CD14-positive monocyte (primary cell): ENCODE results near the gene SERPINF2. TPM values are rescaled to one million over a fixed set of nuclear protein-coding genes. Genes with fewer than 3 reads are reported as not detected.

Experiments
- DNase-seq, 3 donors: peaks; one replicate each; pipeline ENCODE4 v3.0.0-alpha.2; 2011 to 2022
- H2AFZ ChIP-seq: 2 replicates; pipeline ENCODE4 v1.6.0; 2012; ENCODE audit warnings: mild to moderate bottlenecking, low read depth, low read length, inconsistent platforms; ENCODE audit not compliant: insufficient read depth, poor library complexity, severe bottlenecking
- H3K27ac ChIP-seq, 2 donors: 1 replicate in 1 of 2; 2 replicates in 1 of 2; pipeline ENCODE4 v1.5.1; 2012 to 2013; ENCODE audit warnings: low read length in 2 of 2, control low read depth in 1 of 2, inconsistent platforms in 1 of 2, low read depth in 1 of 2, mild to moderate bottlenecking in 1 of 2
- H3K27me3 ChIP-seq, 2 donors: one replicate each; pipeline versions ENCODE4 v1.6.0 to v1.6.1; 2011 to 2013; ENCODE audit warnings: low read length in 2 of 2; ENCODE audit not compliant: control insufficient read depth in 2 of 2, insufficient read depth in 2 of 2
- H3K36me3 ChIP-seq, 2 donors: replicated peaks in 1 of 2; 1 replicate in 1 of 2; 2 replicates in 1 of 2; pipeline versions ENCODE4 v1.5.1 to v1.6.1; 2012 to 2013; ENCODE audit warnings: low read length in 2 of 2, control low read depth in 1 of 2, inconsistent platforms in 1 of 2, mild to moderate bottlenecking in 1 of 2; ENCODE audit not compliant: insufficient read depth in 2 of 2, control insufficient read depth in 1 of 2
- H3K4me1 ChIP-seq, 2 donors: 1 replicate in 1 of 2; 2 replicates in 1 of 2; pipeline versions ENCODE4 v1.5.1 to v1.6.1; 2012 to 2013; ENCODE audit warnings: low read length in 2 of 2, control low read depth in 1 of 2, inconsistent platforms in 1 of 2, mild to moderate bottlenecking in 1 of 2, moderate library complexity in 1 of 2; ENCODE audit not compliant: insufficient read depth in 2 of 2, control insufficient read depth in 1 of 2
- H3K4me2 ChIP-seq: replicated peaks from 2 replicates; pipeline ENCODE3; 2012; ENCODE audit warnings: low read length, moderate library complexity, mild to moderate bottlenecking; ENCODE audit not compliant: poor library complexity, severe bottlenecking; ENCODE audit errors: extremely low read depth
- H3K4me3 ChIP-seq, 3 experiments: fragments of 200-600 bp in 1 of 3; sonication (generic) in 1 of 3; replicated peaks in 1 of 3; 1 replicate in 2 of 3; 2 replicates in 1 of 3; pipeline ENCODE4 v1.5.1; 2011 to 2013; ENCODE audit warnings: low read length in 3 of 3, mild to moderate bottlenecking in 3 of 3, control low read depth in 2 of 3, low read depth in 2 of 3, inconsistent platforms in 1 of 3, moderate library complexity in 1 of 3
- H3K79me2 ChIP-seq: 2 replicates; pipeline ENCODE4 v1.6.0; 2012; ENCODE audit warnings: mild to moderate bottlenecking, control low read depth, inconsistent platforms, low read length, moderate library complexity; ENCODE audit not compliant: insufficient read depth
- H3K9ac ChIP-seq: 2 replicates; pipeline ENCODE4 v1.6.0; 2017; ENCODE audit warnings: low read length, mild to moderate bottlenecking; ENCODE audit not compliant: insufficient read depth, poor library complexity, severe bottlenecking
- H3K9me3 ChIP-seq, 2 donors: replicated peaks in 1 of 2; 1 replicate in 1 of 2; 2 replicates in 1 of 2; pipeline versions ENCODE4 v1.5.1 to v1.6.1; 2012 to 2013; ENCODE audit warnings: low read length in 2 of 2, control low read depth in 1 of 2; ENCODE audit not compliant: control insufficient read depth in 1 of 2, insufficient read depth in 1 of 2
- H4K20me1 ChIP-seq: 2 replicates; pipeline ENCODE4 v1.6.0; 2012; ENCODE audit warnings: mild to moderate bottlenecking, low read length, control low read depth, moderate library complexity; ENCODE audit not compliant: insufficient read depth
- H3K27ac Mint-ChIP-seq, 7 donors: one replicate each; pipeline ENCODE4 v1.8.0; 2020; ENCODE audit warnings: mild to moderate bottlenecking in 7 of 7, mixed read lengths in 7 of 7, moderate library complexity in 6 of 7, inconsistent platforms in 2 of 7
- H3K27me3 Mint-ChIP-seq, 3 donors: one replicate each; pipeline ENCODE4 v1.8.0; 2021 to 2022; ENCODE audit warnings: low read depth in 3 of 3, mild to moderate bottlenecking in 3 of 3, mixed read lengths in 3 of 3, moderate library complexity in 3 of 3, inconsistent platforms in 1 of 3
- H3K36me3 Mint-ChIP-seq, 2 donors: one replicate each; pipeline ENCODE4 v1.8.0; 2020; ENCODE audit warnings: mixed read lengths in 2 of 2, inconsistent platforms in 1 of 2, mild to moderate bottlenecking in 1 of 2
- H3K4me1 Mint-ChIP-seq: one replicate; pipeline ENCODE4 v1.8.0; 2020; ENCODE audit warnings: mild to moderate bottlenecking, mixed read lengths
- H3K4me3 Mint-ChIP-seq, 2 donors: one replicate each; pipeline ENCODE4 v1.8.0; 2020; ENCODE audit warnings: mild to moderate bottlenecking in 2 of 2, mixed read lengths in 2 of 2, moderate library complexity in 1 of 2
- H3K9me3 Mint-ChIP-seq, 7 donors: one replicate each; pipeline ENCODE4 v1.8.0; 2020 to 2022; ENCODE audit warnings: mixed read lengths in 7 of 7, mild to moderate bottlenecking in 6 of 7, moderate library complexity in 6 of 7, inconsistent platforms in 2 of 7
- WGBS: methylation state at CpG from one replicate; pipeline ENCODE4 v1.1.5; 2013; ENCODE audit warnings: missing lambda C conversion rate; ENCODE audit not compliant: insufficient coverage; 5-methylcytosine and 5-hydroxymethylcytosine counted together
- intact Hi-C, 2 donors: fragments of 100-400 bp; cut with micrococcal nuclease; formaldehyde crosslinking; loops; one replicate each; pipeline versions ENCODE4 v1.15.0 to v1.15.1; 2023
- polyA plus RNA-seq, 3 donors: library from polyadenylated mRNA; depleted of rRNA in 1 of 3; unstranded in 2 of 3; stranded (reverse) in 1 of 3; fragments of 300-500 nt in 2 of 3; fragments of >200 nt in 1 of 3; fragmentation: Illumina TruSeq in 2 of 3; gene quantifications; 1 replicate in 2 of 3; 2 replicates in 1 of 3; pipeline ENCODE4 v1.2.3, GENCODE V29; 2012 to 2021
- TF ChIP-seq, protein P1 (sequence below): fragments of 200-600 bp; IDR thresholded peaks from one replicate; pipeline ENCODE4 v1.8.0; 2022; ENCODE audit warnings: antibody characterized with exemption, mild to moderate bottlenecking

SERPINF2 gene
- polyA plus RNA-seq, 3 donors: 0.75 to 1.5 (median 0.79) TPM

DNA sequence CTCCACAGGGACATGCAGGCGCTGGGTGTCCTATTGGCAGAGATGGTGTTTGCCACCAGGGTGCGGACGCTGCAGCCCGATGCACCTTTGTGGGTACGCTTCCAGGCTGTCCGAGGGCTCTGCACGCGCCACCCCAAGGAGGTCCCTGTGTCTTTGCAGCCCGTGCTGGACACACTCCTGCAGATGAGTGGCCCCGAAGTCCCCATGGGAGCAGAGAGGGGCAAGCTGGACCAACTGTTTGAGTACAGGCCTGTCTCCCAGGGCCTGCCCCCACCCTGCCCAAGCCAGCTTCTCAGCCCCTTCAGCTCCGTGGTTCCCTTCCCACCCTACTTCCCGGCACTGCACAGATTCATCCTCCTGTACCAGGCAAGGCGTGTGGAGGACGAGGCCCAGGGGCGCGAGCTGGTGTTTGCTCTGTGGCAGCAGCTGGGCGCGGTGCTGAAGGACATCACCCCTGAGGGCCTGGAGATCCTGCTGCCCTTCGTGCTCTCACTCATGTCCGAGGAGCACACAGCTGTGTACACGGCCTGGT lies 15.3 kb upstream of the SERPINF2 start:
- H4K20me1 ChIP-seq: peaks cover 64% of the 10 kb centered on the region
- Mint-ChIP-seq H3K27ac (no peak overlapping the region), H3K36me3 (peaks cover 20 to 61% of the 10 kb centered on the region in 2 donors), H3K4me3 (no peak overlapping the region), H3K27me3 (peaks cover 0 to 2% (median 0%) of the 10 kb centered on the region in 3 donors), H3K4me1 (peaks cover 38% of the 10 kb centered on the region), H3K9me3 (no peaks in the 10 kb centered on the region)
- H3K4me2 ChIP-seq: no peak overlapping the region
- no peaks in the 10 kb centered on the region for H3K9me3 ChIP-seq
- DNase-seq: no peak
- peaks cover 44 to 55% of the 10 kb centered on the region in 2 donors for H3K36me3 ChIP-seq
- intact Hi-C loops: loop anchor here in 1 of 2 donors (10.0 kb wide), 1 partner anchor 107 kb away; the partner anchor contains the start of gene RPA1
- TF ChIP-seq, protein P1, sequence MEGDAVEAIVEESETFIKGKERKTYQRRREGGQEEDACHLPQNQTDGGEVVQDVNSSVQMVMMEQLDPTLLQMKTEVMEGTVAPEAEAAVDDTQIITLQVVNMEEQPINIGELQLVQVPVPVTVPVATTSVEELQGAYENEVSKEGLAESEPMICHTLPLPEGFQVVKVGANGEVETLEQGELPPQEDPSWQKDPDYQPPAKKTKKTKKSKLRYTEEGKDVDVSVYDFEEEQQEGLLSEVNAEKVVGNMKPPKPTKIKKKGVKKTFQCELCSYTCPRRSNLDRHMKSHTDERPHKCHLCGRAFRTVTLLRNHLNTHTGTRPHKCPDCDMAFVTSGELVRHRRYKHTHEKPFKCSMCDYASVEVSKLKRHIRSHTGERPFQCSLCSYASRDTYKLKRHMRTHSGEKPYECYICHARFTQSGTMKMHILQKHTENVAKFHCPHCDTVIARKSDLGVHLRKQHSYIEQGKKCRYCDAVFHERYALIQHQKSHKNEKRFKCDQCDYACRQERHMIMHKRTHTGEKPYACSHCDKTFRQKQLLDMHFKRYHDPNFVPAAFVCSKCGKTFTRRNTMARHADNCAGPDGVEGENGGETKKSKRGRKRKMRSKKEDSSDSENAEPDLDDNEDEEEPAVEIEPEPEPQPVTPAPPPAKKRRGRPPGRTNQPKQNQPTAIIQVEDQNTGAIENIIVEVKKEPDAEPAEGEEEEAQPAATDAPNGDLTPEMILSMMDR: no peak
- no peaks in the 10 kb centered on the region for H3K27me3 ChIP-seq
- no peak overlapping the region for H2AFZ ChIP-seq
- 97% methylated on average over 21 of the region's 21 CpGs for WGBS
- peaks cover 37% of the 10 kb centered on the region for H3K79me2 ChIP-seq
- no peak overlapping the region for H3K4me3 ChIP-seq
- H3K4me1 ChIP-seq: peaks cover 30 to 37% of the 10 kb centered on the region in 2 donors
- H3K27ac ChIP-seq: no peak overlapping the region
- H3K9ac ChIP-seq: no peak overlapping the region

DNA sequence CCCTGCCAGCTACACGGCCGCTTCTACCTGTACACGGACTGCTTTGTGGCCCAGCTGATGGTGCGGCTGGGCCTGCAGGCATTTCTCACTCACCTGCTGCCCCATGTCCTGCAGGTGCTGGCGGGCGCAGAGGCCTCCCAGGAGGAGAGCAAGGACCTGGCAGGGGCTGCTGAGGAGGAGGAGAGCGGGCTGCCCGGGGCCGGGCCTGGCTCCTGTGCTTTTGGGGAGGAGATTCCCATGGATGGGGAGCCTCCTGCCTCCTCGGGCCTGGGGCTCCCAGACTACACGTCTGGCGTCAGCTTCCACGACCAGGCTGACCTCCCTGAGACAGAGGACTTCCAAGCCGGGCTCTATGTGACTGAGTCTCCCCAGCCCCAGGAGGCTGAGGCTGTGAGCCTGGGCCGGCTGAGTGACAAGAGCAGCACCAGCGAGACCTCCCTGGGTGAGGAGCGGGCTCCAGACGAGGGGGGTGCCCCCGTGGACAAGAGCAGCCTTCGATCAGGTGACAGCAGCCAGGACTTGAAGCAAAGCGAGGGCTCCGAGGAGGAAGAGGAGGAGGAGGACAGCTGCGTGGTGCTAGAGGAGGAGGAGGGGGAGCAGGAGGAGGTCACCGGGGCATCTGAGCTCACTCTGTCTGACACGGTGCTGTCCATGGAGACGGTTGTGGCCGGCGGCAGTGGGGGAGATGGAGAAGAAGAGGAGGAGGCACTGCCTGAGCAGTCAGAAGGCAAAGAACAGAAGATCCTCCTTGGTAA lies 14.6 kb upstream of the SERPINF2 start:
- Mint-ChIP-seq H3K27ac (peak overlapping the region in 4 of 7 donors; percentile 18 to 44 (median 30)), H3K4me1 (peaks cover 33% of the 10 kb centered on the region), H3K9me3 (no peaks in the 10 kb centered on the region), H3K27me3 (peaks cover 0 to 2% (median 0%) of the 10 kb centered on the region in 3 donors), H3K4me3 (no peak overlapping the region), H3K36me3 (peaks cover 24 to 68% of the 10 kb centered on the region in 2 donors)
- Histone ChIP-seq H3K4me2 (no peak overlapping the region), H3K36me3 (peaks cover 51 to 62% of the 10 kb centered on the region in 2 donors), H3K27ac (no peak overlapping the region), H2AFZ (no peak overlapping the region), H3K79me2 (peaks cover 37% of the 10 kb centered on the region), H3K4me1 (peaks cover 24 to 33% of the 10 kb centered on the region in 2 donors), H4K20me1 (peaks cover 72% of the 10 kb centered on the region), H3K27me3 (no peaks in the 10 kb centered on the region), H3K9me3 (no peaks in the 10 kb centered on the region), H3K9ac (no peak overlapping the region), H3K4me3 (no peak overlapping the region)
- TF ChIP-seq, protein P1: no peak
- DNase-seq: no peak
- intact Hi-C loops: loop anchor here in 1 of 2 donors (10.0 kb wide), 1 partner anchor 107 kb away; the partner anchor contains the start of gene RPA1
- 98% methylated on average over 27 of the region's 28 CpGs for WGBS
